Measurements from ENCODE around the gene FUT3.
A peak's percentile ranks its signal among the peaks of the same experiment; 100 is the strongest.
"Not testable (repeated sequence)": the region's sequence is repeated elsewhere in the genome, so short reads cannot be mapped to it uniquely, and the experiment has no call there.

The FUT3 gene

DNA sequence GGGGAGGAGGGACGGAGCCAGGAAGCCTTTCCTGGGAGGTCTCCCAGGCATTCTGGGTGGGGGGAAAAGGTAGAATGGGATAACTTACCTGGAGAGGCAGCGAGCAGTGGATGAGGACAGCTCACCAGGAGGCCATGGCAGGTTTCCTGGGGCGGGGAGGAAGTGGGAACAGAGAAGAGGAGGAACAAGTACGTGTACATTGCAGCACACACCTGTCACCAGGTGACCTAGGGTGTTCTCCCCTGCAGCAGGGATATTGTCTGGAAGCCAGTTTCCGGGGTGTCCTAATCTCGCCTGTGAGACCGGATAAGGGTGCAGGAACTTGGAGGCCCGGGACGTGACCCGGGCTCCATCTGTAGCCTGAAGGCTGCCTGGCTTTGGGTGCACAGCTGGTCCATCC lies at the start of gene FUT3:
Gene FUT3 (minus strand): TSS at position 148 of the 400 bp plus-strand sequence.
- no peak for DNase-seq (ENCODE audit: low spot score)

GRCh38 chr19:5900976-5901375 lies 49.7 kb upstream of the FUT3 start:
- no peak for DNase-seq (ENCODE audit: low spot score)

GRCh38 chr19:5899728-5900526 lies 48.7 kb upstream of the FUT3 start:
- DNase-seq (ENCODE audit: low spot score): no peak

DNA sequence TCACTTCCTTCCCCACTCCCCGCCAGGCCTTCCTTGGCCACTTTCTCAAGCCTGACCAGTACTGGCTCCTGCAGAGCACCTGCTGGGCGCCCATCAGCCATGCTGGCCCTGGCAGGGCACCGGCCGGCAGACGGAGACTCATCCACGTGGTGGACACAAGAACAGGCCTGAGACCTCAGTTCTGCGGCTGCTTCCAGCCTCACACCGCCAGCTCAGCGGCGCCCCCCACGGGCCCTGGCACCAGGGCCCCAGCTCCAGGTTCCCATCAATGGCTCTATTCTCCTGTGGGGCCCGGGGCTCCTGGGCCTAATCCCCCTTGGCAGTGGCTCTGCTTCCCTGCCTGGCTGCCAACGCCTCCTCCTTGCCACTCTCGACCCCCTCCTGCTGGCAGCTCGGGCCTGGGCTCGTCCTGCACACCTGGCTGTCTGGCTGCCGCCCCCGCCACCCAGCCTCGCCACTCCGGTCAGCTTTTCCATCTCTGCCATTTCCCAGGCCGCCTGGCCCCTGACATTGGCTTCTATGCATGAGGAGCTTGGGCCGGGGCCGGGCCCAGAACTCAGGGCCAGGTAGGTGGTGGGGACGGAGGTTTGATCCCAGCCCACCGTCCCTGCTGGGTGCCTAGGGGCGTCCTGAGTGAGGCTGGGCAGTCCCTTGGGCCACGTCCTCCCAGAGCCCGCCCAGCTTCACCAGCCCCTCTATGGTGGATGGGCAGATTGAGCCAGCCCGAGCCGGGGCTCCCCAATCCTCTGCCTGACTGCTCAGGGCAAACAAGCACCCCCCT lies 46.1 kb upstream of the FUT3 start:
- no peak for DNase-seq (ENCODE audit: low spot score)

GRCh38 chr19:5896365-5897076 lies 45.3 kb upstream of the FUT3 start:
- no peak for DNase-seq (ENCODE audit: low spot score)

- DNase-seq (ENCODE audit: low spot score): no peak
Observed at GRCh38 chr19:5895890-5896289, 44.6 kb upstream of the FUT3 start.

DNA sequence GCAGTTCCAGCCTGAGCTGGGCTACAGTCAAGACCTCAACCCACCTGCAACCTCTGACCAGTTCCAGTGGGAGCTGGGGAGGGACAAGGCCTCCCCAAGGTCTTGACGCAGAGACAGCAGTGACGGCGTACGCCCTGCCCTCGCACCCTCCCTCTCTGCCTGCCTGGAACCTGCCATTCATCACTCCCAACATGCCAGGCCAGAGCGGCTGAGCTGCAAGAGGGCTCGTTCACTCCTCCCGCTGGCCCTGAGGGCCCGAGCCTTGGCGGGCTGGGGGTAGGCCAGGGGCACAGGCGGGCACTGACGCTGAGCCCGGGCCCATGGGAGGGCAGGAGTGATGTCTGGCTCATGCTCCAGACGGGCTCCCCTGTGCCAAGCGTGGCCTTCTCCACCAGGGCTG lies 44.2 kb upstream of the FUT3 start:
- DNase-seq (ENCODE audit: low spot score): no peak

DNA sequence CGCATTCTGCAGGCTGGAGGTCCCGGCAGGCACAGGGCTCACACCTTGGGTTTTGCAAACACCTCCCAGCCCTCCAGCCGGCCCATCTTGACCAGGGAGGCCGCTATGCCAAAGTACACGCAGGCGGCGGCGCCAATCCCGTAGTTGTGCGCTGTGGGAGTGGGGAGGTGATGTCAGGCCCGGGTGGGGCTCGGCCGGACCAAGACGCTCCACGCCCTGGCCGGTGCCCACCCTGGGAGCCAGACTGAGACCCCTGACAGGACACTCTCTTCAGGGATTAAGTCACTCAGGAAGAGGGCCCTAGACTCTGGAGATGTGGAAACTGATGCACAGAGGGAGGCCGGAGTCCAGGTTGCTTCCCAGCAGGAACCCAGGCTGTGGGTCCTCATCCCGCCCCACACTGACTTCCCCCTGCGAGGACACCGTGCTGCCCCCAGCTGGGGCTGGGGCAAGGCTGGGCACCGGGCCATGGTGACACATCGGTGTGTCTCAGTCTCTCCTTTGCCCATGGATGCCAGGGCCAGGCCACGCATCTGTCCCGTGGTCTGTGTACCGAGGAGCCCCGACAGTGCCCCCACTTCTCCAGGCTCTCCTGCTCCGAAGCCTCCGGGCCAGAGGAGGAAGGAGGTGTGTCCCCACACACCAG lies 43.6 kb upstream of the FUT3 start:
- no peak for DNase-seq (ENCODE audit: low spot score)

GRCh38 chr19:5893907-5894703 lies 42.9 kb upstream of the FUT3 start:
- no peak for DNase-seq (ENCODE audit: low spot score)

DNA sequence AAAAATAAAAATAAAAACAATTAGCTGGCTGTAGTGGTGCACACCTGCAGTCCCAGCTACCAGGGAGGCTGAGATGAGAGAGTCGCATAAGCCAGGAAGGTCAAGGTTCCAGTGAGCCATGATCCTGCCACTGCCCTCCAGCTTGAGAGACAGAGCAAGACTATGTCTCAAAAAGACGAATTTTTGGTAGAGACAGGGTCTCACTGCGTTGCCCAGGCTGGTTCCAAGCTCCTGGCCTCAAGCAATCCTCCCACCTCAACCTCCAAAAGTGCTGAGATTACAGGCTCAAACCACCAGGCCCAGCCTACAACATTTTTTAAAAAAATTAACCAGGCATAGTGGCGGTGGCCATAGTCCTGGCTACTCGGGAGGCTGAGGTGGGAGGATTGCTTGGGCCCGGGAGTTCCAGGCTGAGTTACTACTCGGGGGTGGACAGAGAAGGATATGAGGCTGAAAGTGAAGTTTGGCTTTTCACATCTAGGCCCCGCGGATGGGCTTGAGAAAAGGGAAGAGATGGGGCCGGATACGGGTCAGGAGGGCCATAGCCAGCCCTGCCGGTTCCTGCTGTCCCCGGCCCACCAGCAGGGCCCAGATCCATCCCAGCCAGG lies 42.2 kb upstream of the FUT3 start:
- DNase-seq (ENCODE audit: low spot score): no peak

DNA sequence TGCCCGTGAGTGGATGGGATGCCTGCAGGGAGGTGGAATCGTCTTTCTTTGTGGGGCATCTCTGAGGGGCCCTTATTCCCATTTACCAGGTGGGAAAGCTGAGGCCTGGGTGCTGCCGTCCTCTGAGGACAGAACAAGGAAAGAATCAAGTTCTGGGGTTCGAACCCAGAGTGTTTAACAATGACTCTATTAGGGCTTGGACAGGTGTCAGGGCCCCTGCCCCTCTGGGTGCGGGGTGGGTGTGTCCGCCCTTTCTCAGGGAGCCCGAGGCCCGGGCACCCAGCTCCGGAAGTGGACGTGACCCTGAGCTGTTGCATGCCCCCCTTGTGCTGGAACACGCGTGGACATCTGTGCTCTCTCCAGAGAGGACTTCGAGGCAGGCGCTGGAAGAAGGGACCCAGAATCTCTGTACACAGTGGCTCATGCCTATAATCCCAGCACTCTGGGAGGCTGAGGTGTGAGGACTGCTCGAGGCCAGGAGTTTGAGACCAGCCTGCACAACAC lies 41.6 kb upstream of the FUT3 start:
- no peak for DNase-seq (ENCODE audit: low spot score)

GRCh38 chr19:5891938-5892771 lies 40.9 kb upstream of the FUT3 start:
- DNase-seq (ENCODE audit: low spot score): peak; percentile 50

GRCh38 chr19:5891572-5891937 lies 40.3 kb upstream of the FUT3 start:
- DNase-seq (ENCODE audit: low spot score): no peak

GRCh38 chr19:5890099-5890498 lies 38.9 kb upstream of the FUT3 start:
- no peak for DNase-seq (ENCODE audit: low spot score)

DNA sequence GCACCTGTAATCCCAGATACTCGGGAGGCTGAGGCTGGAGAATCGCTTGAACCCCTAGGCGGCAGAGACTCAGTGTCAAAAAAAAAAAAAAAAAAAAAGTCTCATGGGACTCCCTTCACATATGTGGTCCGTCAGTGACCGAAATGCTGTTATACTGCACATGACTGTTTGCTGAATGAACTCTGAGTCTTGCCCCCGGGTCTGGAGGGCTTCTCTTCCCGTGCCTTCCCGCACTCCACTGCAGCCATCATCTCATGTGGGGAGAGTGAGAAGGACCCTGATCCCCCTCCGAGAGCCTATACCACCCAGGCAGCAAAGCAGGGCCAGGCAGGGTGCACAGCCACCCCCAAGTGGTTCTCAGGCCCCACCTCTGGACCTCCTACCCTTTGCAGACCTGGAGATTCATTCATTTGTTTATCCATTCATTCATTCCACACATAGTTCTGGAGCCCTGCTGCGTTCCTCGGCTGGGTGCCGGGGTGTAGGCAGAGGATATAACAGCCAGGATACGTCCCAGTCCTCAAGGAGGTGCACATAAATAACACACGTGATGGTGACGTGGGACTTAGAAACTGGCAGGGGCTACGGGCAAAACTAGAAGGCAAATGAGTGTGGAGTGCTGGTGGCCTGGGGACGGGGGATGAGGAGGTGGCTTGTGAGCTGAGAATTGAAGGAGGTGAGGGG lies 38.2 kb upstream of the FUT3 start:
- no peak for DNase-seq (ENCODE audit: low spot score)

GRCh38 chr19:5884065-5884811 lies 33.0 kb upstream of the FUT3 start:
- not testable (repeated sequence) for DNase-seq (ENCODE audit: low spot score)

DNA sequence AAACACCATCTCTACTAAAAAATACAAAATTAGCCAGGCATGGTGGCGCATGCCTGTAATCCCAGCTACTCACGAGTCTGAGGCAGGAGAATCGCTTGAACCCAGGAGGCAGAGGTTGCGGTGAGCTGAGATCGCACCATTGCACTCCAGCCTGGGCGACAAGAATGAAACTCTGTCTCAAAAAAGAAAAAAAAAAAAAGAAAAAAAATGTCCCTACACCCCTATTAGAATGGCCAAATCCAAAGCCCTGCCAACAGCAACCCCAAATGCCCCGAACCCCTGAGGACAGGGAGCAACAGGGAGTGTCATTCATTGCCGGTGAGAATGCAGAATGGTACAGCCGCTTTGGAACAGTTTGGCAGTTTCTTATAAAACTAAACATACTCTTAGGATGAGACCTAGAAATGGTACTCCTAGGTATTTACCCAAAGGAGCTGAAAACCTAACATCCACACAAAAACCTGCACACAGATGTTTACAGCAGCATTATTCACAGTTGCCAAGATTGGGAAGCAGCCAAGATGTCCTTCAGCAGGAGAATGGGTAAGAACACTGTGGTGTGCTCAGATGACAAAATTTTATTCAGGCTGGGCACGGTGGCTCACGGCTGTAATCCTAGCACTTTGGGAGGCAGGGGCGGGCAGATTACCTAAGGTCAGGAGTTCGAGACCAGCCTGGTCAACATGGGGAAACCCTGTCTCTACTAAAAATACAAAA lies 32.1 kb upstream of the FUT3 start:
- DNase-seq (ENCODE audit: low spot score): not testable (repeated sequence)

DNA sequence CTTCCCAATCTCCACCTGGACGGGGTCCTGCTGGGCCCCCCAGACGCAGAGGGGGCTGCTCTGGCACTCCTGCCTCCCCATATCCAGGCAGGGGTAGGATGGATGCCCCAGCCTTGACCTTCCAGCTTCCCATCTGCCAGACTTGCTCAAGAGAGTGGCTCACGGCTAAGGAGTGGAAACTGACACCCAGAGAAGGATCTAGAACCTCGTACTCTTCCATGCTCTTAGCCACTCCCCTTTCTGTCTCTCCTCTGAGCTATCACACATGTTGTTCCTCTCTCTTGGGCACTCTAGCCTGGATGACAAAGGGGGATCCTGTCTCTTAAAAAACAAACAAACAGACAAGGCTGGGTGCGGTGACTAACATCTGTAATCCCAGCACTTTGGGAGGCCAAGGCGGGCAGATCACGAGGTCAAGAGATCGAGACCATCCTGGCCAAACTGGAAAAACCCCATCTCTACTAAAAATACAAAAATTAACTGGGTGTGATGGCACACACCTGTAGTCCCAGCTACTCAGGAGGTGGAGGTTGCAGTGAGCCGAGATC lies 31.2 kb upstream of the FUT3 start:
- DNase-seq (ENCODE audit: low spot score): no peak

Measured in AG08395 (cell line).